ENCODE results near the gene CHSY1. TPM values are rescaled to one million over a fixed set of nuclear protein-coding genes. Genes with fewer than 3 reads are reported as not detected.

The CHSY1 gene
- total RNA-seq, 1 donor from 2014 or later = 38.2 TPM

Other genes with a start within 250 kb of the CHSY1 start
- gene SELENOS, start 25.4 kb upstream of the CHSY1 start, total RNA-seq (ENCODE audit: unreplicated experiment) = 46.9 TPM
- 73.5 TPM for gene SNRPA1, start 43.2 kb upstream of the CHSY1 start, total RNA-seq (ENCODE audit: unreplicated experiment)
- gene PCSK6, start 237.7 kb upstream of the CHSY1 start, total RNA-seq (ENCODE audit: unreplicated experiment) = 3.8 TPM

Measured in glutamatergic neuron (in vitro differentiated cells).